ENCODE results near the gene ENO4. TPM values are rescaled to one million over a fixed set of nuclear protein-coding genes. Genes with fewer than 3 reads are reported as not detected.

ENO4 gene
- total and polyA plus RNA-seq, 9 of the 15 experiments (the other 6 are each of a cell fraction or from before 2014, with no cell fraction given), result 0.07 TPM; not detected in 8

- no peaks in the 10 kb centered on the region for H4K20me1 ChIP-seq (replicated peaks; ENCODE audit: control insufficient read depth, insufficient read depth, low read length)
- WGBS (ENCODE audit: insufficient coverage, low coverage, missing lambda C conversion rate), result 0% methylated on average over 3 of the region's 4 CpGs
- H2AFZ ChIP-seq (ENCODE audit: low read depth, low read length), result no peak overlapping the region
- no peak overlapping the region for H3K4me2 ChIP-seq (ENCODE audit: insufficient read depth, low read length)
- no peak overlapping the region for H3K27ac ChIP-seq (ENCODE audit: extremely low read depth, low read depth, low read length)
- intact Hi-C loops (cut with micrococcal nuclease), result no loop called here
- FAIRE-seq, result no peak
- in situ Hi-C loops (cut with MboI), result no loop called here
- H3K36me3 ChIP-seq (ENCODE audit: control insufficient read depth, insufficient read depth, low read length), result no peaks in the 10 kb centered on the region
- peaks cover 0 to 3% of the 10 kb centered on the region in 2 experiments; a peak in 2 of 5 replicates for H3K4me1 ChIP-seq (replicated peaks in 1 of 2; ENCODE audit: control insufficient read depth in 2 of 2, insufficient read depth in 2 of 2, low read length in 2 of 2)
- TF ChIP-seq CEBPG (CRISPR knock-in tag; IDR thresholded peaks at IDR 0.05) (no peak), CEBPG (tag; conservative IDR thresholded peaks at IDR 0.05 in 1 of 2, IDR thresholded peaks at IDR 0.05 in 1 of 2) (no peak), ZNF239 (CRISPR knock-in tag; IDR thresholded peaks at IDR 0.05) (no peak), MECOM (CRISPR knock-in tag; IDR thresholded peaks at IDR 0.05) (no peak), COPS2 (conservative IDR thresholded peaks at IDR 0.05) (no peak), CREM (IDR thresholded peaks at IDR 0.05; ENCODE audit: low read depth) (no peak)
- DNase-seq (ENCODE audit: extremely low read depth in 1 of 4, low spot score in 3 of 4), result no peak
- ChIA-PET POLR2A (interaction anchor here (0.7 to 1.3 kb wide), 3 partner anchors 11 to 65 kb away, joined by 3 to 6 read pairs (median 4); no protein-coding TSS in a partner anchor), CTCF (ENCODE audit: low intra/inter-chr PET ratio) (no interaction called here)
- no peak overlapping the region for H3K4me3 ChIP-seq
- ATAC-seq, result no peak
- no peaks in the 10 kb centered on the region for H3K79me2 ChIP-seq (ENCODE audit: control insufficient read depth, insufficient read depth, low read length)
- no peaks in the 10 kb centered on the region for H3K9me3 ChIP-seq (replicated peaks; ENCODE audit: control insufficient read depth, insufficient read depth, low read depth, low read length)
- peaks cover 3 to 34% of the 10 kb centered on the region in 2 experiments for H3K27me3 ChIP-seq (ENCODE audit: control insufficient read depth in 2 of 2, insufficient read depth in 2 of 2, low read length in 2 of 2)
- no peaks in the 10 kb centered on the region for H3K9me1 ChIP-seq (ENCODE audit: control insufficient read depth, insufficient read depth, low read length)
- no TSS peak for BruUV-seq (replicated peaks)
- no peak overlapping the region for H3K9ac ChIP-seq (ENCODE audit: insufficient read depth in 1 of 2, low read depth in 2 of 2, low read length in 2 of 2)
These were observed 4.0 kb downstream of the ENO4 start for GRCh38 chr10:116853287-116853686.

- TF ChIP-seq SREBF2 (CRISPR knock-in tag; IDR thresholded peaks at IDR 0.05) (no peak), PHF8 (IDR thresholded peaks at IDR 0.05; ENCODE audit: borderline replicate concordance, low read length) (no peak), SRF (CRISPR knock-in tag; IDR thresholded peaks at IDR 0.05) (no peak), ZBTB1 (CRISPR knock-in tag; IDR thresholded peaks at IDR 0.05; ENCODE audit: borderline replicate concordance, low read depth) (no peak), NCOA4 (IDR thresholded peaks at IDR 0.05; ENCODE audit: partially characterized antibody) (no peak), MXI1 (IDR thresholded peaks at IDR 0.05; ENCODE audit: low read depth, low read length) (no peak)
- H3K79me2 ChIP-seq (ENCODE audit: control insufficient read depth, insufficient read depth, low read length), result no peaks in the 10 kb centered on the region
- DNase-seq (ENCODE audit: extremely low read depth in 1 of 4, low spot score in 3 of 4) (no peak), FAIRE-seq (no peak), ATAC-seq (no peak)
- H3K9ac ChIP-seq (ENCODE audit: insufficient read depth in 1 of 2, low read depth in 2 of 2, low read length in 2 of 2), result no peak overlapping the region
- H2AFZ ChIP-seq (ENCODE audit: low read depth, low read length), result no peak overlapping the region
- no peaks in the 10 kb centered on the region for H3K9me1 ChIP-seq (ENCODE audit: control insufficient read depth, insufficient read depth, low read length)
- peaks cover 0 to 3% of the 10 kb centered on the region in 2 experiments; a peak in 2 of 5 replicates for H3K4me1 ChIP-seq (replicated peaks in 1 of 2; ENCODE audit: control insufficient read depth in 2 of 2, insufficient read depth in 2 of 2, low read length in 2 of 2)
- no peak overlapping the region for H3K4me3 ChIP-seq
- 0% methylated on average over 4 of the region's 4 CpGs for WGBS (ENCODE audit: insufficient coverage, low coverage, missing lambda C conversion rate)
- no peaks in the 10 kb centered on the region for H3K9me3 ChIP-seq (replicated peaks; ENCODE audit: control insufficient read depth, insufficient read depth, low read depth, low read length)
- H4K20me1 ChIP-seq (replicated peaks; ENCODE audit: control insufficient read depth, insufficient read depth, low read length), result no peaks in the 10 kb centered on the region
- H3K4me2 ChIP-seq (ENCODE audit: insufficient read depth, low read length), result no peak overlapping the region
- ChIA-PET CTCF (ENCODE audit: low intra/inter-chr PET ratio) (no interaction called here), POLR2A (interaction anchor here (0.7 to 1.3 kb wide), 3 partner anchors 11 to 65 kb away, joined by 3 to 6 read pairs (median 4); no protein-coding TSS in a partner anchor)
- no peak overlapping the region for H3K27ac ChIP-seq (ENCODE audit: extremely low read depth, low read depth, low read length)
- peaks cover 3 to 30% of the 10 kb centered on the region in 2 experiments for H3K27me3 ChIP-seq (ENCODE audit: control insufficient read depth in 2 of 2, insufficient read depth in 2 of 2, low read length in 2 of 2)
- in situ Hi-C loops (cut with MboI), result no loop called here
- no peaks in the 10 kb centered on the region for H3K36me3 ChIP-seq (ENCODE audit: control insufficient read depth, insufficient read depth, low read length)
- intact Hi-C loops (cut with micrococcal nuclease), result no loop called here
- BruUV-seq (replicated peaks), result no TSS peak
These were observed 4.4 kb downstream of the ENO4 start for GRCh38 chr10:116853701-116854100.
